Tibial artery (tissue), 4 donors: Measurements from ENCODE around the gene MED8.
A peak's percentile ranks its signal among the peaks of the same experiment; 100 is the strongest.

Experiments
- DNase-seq, 2 donors: peaks; one replicate each; pipeline ENCODE4 v3.0.0-alpha.2; 2019
- H3K27ac ChIP-seq, 2 donors: fragments of 200-600 bp; sonication (generic) in 1 of 2; 1 replicate in 1 of 2; 2 replicates in 1 of 2; pipeline ENCODE4 v1.5.1; 2018 to 2019; ENCODE audit warnings: mild to moderate bottlenecking in 1 of 2
- H3K27me3 ChIP-seq, 2 donors: fragments of 200-600 bp; sonication (generic) in 1 of 2; one replicate each; pipeline versions ENCODE4 v1.5.1 to v1.6.0; 2016 to 2019
- H3K36me3 ChIP-seq, 3 donors: fragments of 200-600 bp; sonication (generic) in 2 of 3; one replicate each; pipeline ENCODE4 v1.5.1; 2016 to 2019; ENCODE audit warnings: mild to moderate bottlenecking in 2 of 3
- H3K4me1 ChIP-seq, 4 donors: fragments of 200-600 bp; sonication (generic) in 2 of 4; 1 replicate in 3 of 4; 2 replicates in 1 of 4; pipeline ENCODE4 v1.5.1; 2016 to 2019
- H3K4me3 ChIP-seq, 2 donors: fragments of 200-600 bp; sonication (generic) in 1 of 2; 1 replicate in 1 of 2; 2 replicates in 1 of 2; pipeline ENCODE4 v1.5.1; 2018 to 2019; ENCODE audit warnings: mild to moderate bottlenecking in 2 of 2
- H3K9me3 ChIP-seq, 3 donors: fragments of 200-600 bp; sonication (generic) in 1 of 3; one replicate each; pipeline ENCODE4 v1.5.1; 2016 to 2019
- CTCF ChIP-seq, 2 experiments: fragments of 200-600 bp in 1 of 2; fragments of 450-650 bp in 1 of 2; IDR thresholded peaks; one replicate each; pipeline ENCODE4 v1.5.1; 2017 to 2019; ENCODE audit warnings: antibody characterized with exemption in 2 of 2, mild to moderate bottlenecking in 1 of 2, moderate library complexity in 1 of 2
- intact Hi-C: fragments of 100-400 bp; cut with DNase I; formaldehyde crosslinking; loops from one replicate; pipeline ENCODE4 v1.15.0; 2023; ENCODE audit warnings: low total_unique reads

MED8 gene

GRCh38 chr1:43348343-43348808, 41.2 kb downstream of the MED8 start:
- peak in 1 of 2 donors; percentile 37 for DNase-seq
- no peaks in the 10 kb centered on the region for H3K36me3 ChIP-seq
- H3K4me3 ChIP-seq = peak overlapping the region; percentile 59 to 82
- no peak for TF ChIP-seq CTCF (IDR thresholded peaks at IDR 0.05)
- intact Hi-C loops = loop anchor here (10.0 kb wide), 1 partner anchor 424 kb away; no protein-coding TSS in a partner anchor
- H3K9me3 ChIP-seq = no peaks in the 10 kb centered on the region
- peaks cover 0 to 21% (median 10%) of the 10 kb centered on the region in 4 donors for H3K4me1 ChIP-seq
- no peaks in the 10 kb centered on the region for H3K27me3 ChIP-seq
- H3K27ac ChIP-seq = peak overlapping the region; percentile 86 to 93

- no peak for TF ChIP-seq CTCF (IDR thresholded peaks at IDR 0.05)
- no peaks in the 10 kb centered on the region for H3K9me3 ChIP-seq
- intact Hi-C loops = loop anchor here (10.0 kb wide), 1 partner anchor 422 kb away; no protein-coding TSS in a partner anchor
- H3K4me1 ChIP-seq = peaks cover 0 to 21% (median 10%) of the 10 kb centered on the region in 4 donors
- no peak overlapping the region for H3K4me3 ChIP-seq
- no peak overlapping the region for H3K27ac ChIP-seq
- no peak for DNase-seq
- no peaks in the 10 kb centered on the region for H3K27me3 ChIP-seq
- H3K36me3 ChIP-seq = no peaks in the 10 kb centered on the region
Observed at GRCh38 chr1:43346636-43347035, 43.0 kb downstream of the MED8 start.

GRCh38 chr1:43345120-43345519, 44.5 kb downstream of the MED8 start:
- H3K4me1 ChIP-seq = peaks cover 0 to 20% (median 10%) of the 10 kb centered on the region in 4 donors
- H3K27me3 ChIP-seq = no peaks in the 10 kb centered on the region
- no peaks in the 10 kb centered on the region for H3K9me3 ChIP-seq
- peak in 1 of 2 donors; percentile 11 for DNase-seq
- no peak for TF ChIP-seq CTCF (IDR thresholded peaks at IDR 0.05)
- intact Hi-C loops = loop anchor here (10.0 kb wide), 1 partner anchor 420 kb away; no protein-coding TSS in a partner anchor
- no peaks in the 10 kb centered on the region for H3K36me3 ChIP-seq
- no peak overlapping the region for H3K4me3 ChIP-seq
- peak overlapping the region in 1 of 2 donors; percentile 7 for H3K27ac ChIP-seq

DNA sequence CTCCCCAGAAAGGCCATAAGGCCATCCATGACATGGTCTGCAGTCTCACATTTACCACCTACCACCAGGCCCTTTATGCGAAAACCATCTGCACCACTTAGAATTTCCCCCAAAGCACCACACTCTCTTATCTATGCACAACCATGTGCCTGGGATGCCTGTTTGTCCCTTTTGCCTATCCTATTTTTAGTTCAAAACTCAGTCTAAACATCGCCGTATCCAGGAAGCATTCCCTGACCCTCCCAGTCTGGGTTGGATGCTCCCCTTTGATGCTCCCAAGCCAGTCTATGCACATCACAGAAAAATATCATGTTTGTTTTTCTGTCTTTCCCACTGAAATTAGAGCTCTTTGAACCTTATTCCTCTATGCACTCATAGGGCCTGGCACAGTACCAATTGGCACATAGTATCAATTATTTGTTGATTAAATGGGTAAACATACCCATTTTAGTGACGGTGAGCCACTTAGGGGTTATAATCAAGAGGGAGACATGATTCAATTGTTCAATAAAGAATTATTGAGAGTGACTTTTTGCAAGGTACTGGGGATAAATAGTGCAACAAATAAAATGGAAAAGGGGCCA, 45.2 kb downstream of the MED8 start:
- no peak for TF ChIP-seq CTCF (IDR thresholded peaks at IDR 0.05)
- intact Hi-C loops = loop anchor here (10.0 kb wide), 1 partner anchor 420 kb away; no protein-coding TSS in a partner anchor
- Histone ChIP-seq H3K27ac (no peak overlapping the region), H3K4me1 (peaks cover 0 to 12% (median 5%) of the 10 kb centered on the region in 4 donors), H3K36me3 (no peaks in the 10 kb centered on the region), H3K9me3 (no peaks in the 10 kb centered on the region), H3K4me3 (no peak overlapping the region), H3K27me3 (no peaks in the 10 kb centered on the region)
- peak in 1 of 2 donors; percentile 34 for DNase-seq

DNA sequence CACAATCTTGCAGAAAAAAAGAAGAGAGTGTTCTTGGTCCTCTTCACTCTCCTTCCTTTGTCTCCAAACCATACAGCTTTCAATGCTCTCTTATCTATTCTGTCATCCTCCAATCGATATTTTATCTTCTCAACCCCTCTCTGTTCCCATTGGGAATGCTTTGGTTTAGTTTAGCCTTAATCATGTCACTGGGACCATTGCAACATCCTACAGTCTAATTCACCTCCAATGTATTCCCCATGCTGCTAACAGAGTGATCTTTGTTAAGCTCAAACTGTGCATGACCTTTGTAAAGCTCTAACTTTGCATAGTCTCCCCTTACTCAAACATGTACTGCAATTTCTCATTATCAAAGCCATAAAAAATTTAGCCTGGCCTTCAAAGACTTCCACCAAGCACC, 49.0 kb downstream of the MED8 start:
- no peak for DNase-seq
- no peak for TF ChIP-seq CTCF (IDR thresholded peaks at IDR 0.05)
- Histone ChIP-seq H3K4me1 (peaks cover 0 to 7% (median 0%) of the 10 kb centered on the region in 4 donors), H3K9me3 (no peaks in the 10 kb centered on the region), H3K36me3 (no peaks in the 10 kb centered on the region), H3K27ac (no peak overlapping the region), H3K27me3 (no peaks in the 10 kb centered on the region), H3K4me3 (no peak overlapping the region)
- intact Hi-C loops = loop anchor here (10.0 kb wide), 1 partner anchor 416 kb away; no protein-coding TSS in a partner anchor
